HG02642 (cell line): Measurements from ENCODE around the gene WAPL.

Experiments
- ATAC-seq: cut with Tn5 transposase; IDR thresholded peaks from one replicate; pipeline ENCODE4 v1.9.1; 2021; ENCODE audit warnings: mild to moderate bottlenecking; ENCODE audit not compliant: unreplicated experiment, poor library complexity

The WAPL gene

GRCh38 chr10:86415583-86415982 is 106.0 kb downstream of the WAPL start:
- ATAC-seq, result no peak

GRCh38 chr10:86415116-86415515 is 106.5 kb downstream of the WAPL start:
- ATAC-seq, result no peak

GRCh38 chr10:86413046-86413728 is 108.4 kb downstream of the WAPL start:
- peak; percentile 72 for ATAC-seq

- no peak for ATAC-seq
These were observed 109.6 kb downstream of the WAPL start for GRCh38 chr10:86411852-86412560.

GRCh38 chr10:86411281-86411841 is 110.2 kb downstream of the WAPL start:
- ATAC-seq, result peak; percentile 54

GRCh38 chr10:86410542-86411124 is 111.0 kb downstream of the WAPL start:
- ATAC-seq, result no peak

GRCh38 chr10:86409183-86409582 is 112.4 kb downstream of the WAPL start:
- ATAC-seq, result no peak

GRCh38 chr10:86403183-86403797 is 118.3 kb downstream of the WAPL start:
- ATAC-seq, result no peak

- no peak for ATAC-seq
These were observed 119.2 kb downstream of the WAPL start for GRCh38 chr10:86402283-86402941.

GRCh38 chr10:86401588-86402282 is 119.9 kb downstream of the WAPL start:
- ATAC-seq, result no peak

GRCh38 chr10:86400705-86401587 is 120.6 kb downstream of the WAPL start:
- ATAC-seq, result peak; percentile 40

- ATAC-seq, result peak; percentile 90
These were observed 121.5 kb downstream of the WAPL start for GRCh38 chr10:86399879-86400704.

- no peak for ATAC-seq
These were observed 122.1 kb downstream of the WAPL start for GRCh38 chr10:86399514-86399878.

GRCh38 chr10:86397120-86397519 is 124.5 kb downstream of the WAPL start:
- ATAC-seq, result no peak

GRCh38 chr10:86393862-86394455 is 127.6 kb downstream of the WAPL start:
- no peak for ATAC-seq

- ATAC-seq, result no peak
These were observed 128.2 kb downstream of the WAPL start for GRCh38 chr10:86393362-86393761.

- peak; percentile 30 for ATAC-seq
These were observed 128.9 kb downstream of the WAPL start for GRCh38 chr10:86392723-86393094.
